H9 (cell line): ENCODE measurements around the gene KRT1. TPM values are rescaled to one million over a fixed set of nuclear protein-coding genes. Genes with fewer than 3 reads are reported as not detected.

Experiments
- DNase-seq: peaks from one replicate; pipeline ENCODE4 v3.0.0-alpha.2; 2017
- H2AFZ ChIP-seq: one replicate; pipeline ENCODE4 v1.6.1; 2013; ENCODE audit warnings: mild to moderate bottlenecking, low read length, control low read depth, moderate library complexity
- H2AK5ac ChIP-seq: 2 replicates; pipeline ENCODE4 v1.6.1; 2013; ENCODE audit warnings: low read length, control low read depth, mixed read lengths; ENCODE audit not compliant: insufficient read length
- H2BK120ac ChIP-seq: one replicate; pipeline ENCODE4 v1.6.1; 2013; ENCODE audit warnings: low read depth, mild to moderate bottlenecking, low read length, control low read depth, inconsistent platforms; ENCODE audit not compliant: poor library complexity, severe bottlenecking
- H2BK12ac ChIP-seq: 2 replicates; pipeline ENCODE4 v1.6.1; 2013; ENCODE audit warnings: low read length, control low read depth, mixed read lengths, low read depth; ENCODE audit not compliant: insufficient read length
- H2BK15ac ChIP-seq: 2 replicates; pipeline ENCODE4 v1.6.1; 2013; ENCODE audit warnings: low read depth, low read length, control low read depth
- H2BK20ac ChIP-seq: one replicate; pipeline ENCODE4 v1.6.1; 2013; ENCODE audit warnings: low read depth, mild to moderate bottlenecking, low read length, control low read depth, inconsistent platforms; ENCODE audit not compliant: poor library complexity, severe bottlenecking
- H2BK5ac ChIP-seq: 2 replicates; pipeline ENCODE4 v1.6.1; 2013; ENCODE audit warnings: low read length, control low read depth, mixed read lengths; ENCODE audit not compliant: insufficient read length
- H3K14ac ChIP-seq: 2 replicates; pipeline ENCODE4 v1.6.1; 2013; ENCODE audit warnings: low read length, control low read depth; ENCODE audit not compliant: insufficient read depth
- H3K18ac ChIP-seq: 2 replicates; pipeline ENCODE4 v1.6.1; 2013; ENCODE audit warnings: low read depth, mild to moderate bottlenecking, mixed read lengths, low read length, control low read depth; ENCODE audit not compliant: insufficient read length
- H3K23ac ChIP-seq: 2 replicates; pipeline ENCODE4 v1.6.1; 2013; ENCODE audit warnings: low read length, control low read depth, mixed read lengths, low read depth; ENCODE audit not compliant: insufficient read length
- H3K23me2 ChIP-seq: 2 replicates; pipeline ENCODE4 v1.6.1; 2013; ENCODE audit warnings: low read depth, mild to moderate bottlenecking, mixed read lengths, low read length, control low read depth; ENCODE audit not compliant: insufficient read length, poor library complexity, severe bottlenecking
- H3K27ac ChIP-seq: 2 replicates; pipeline ENCODE4 v1.5.1; 2013; ENCODE audit warnings: low read length, control low read depth, mixed read lengths, low read depth; ENCODE audit not compliant: insufficient read length
- H3K27me3 ChIP-seq: 2 replicates; pipeline ENCODE4 v1.6.1; 2013; ENCODE audit warnings: low read length, control low read depth, inconsistent platforms; ENCODE audit not compliant: insufficient read depth
- H3K4ac ChIP-seq: 2 replicates; pipeline ENCODE4 v1.6.1; 2013; ENCODE audit warnings: low read depth, mild to moderate bottlenecking, control low read depth, inconsistent platforms, low read length, moderate library complexity
- H3K4me1 ChIP-seq: 2 replicates; pipeline ENCODE4 v1.6.1; 2013; ENCODE audit warnings: low read length, control low read depth, inconsistent platforms; ENCODE audit not compliant: insufficient read depth
- H3K4me2 ChIP-seq: 2 replicates; pipeline ENCODE4 v1.6.1; 2013; ENCODE audit warnings: low read length, control low read depth, mixed read lengths; ENCODE audit not compliant: insufficient read length, insufficient read depth
- H3K56ac ChIP-seq: 2 replicates; pipeline ENCODE4 v1.6.1; 2013; ENCODE audit warnings: low read depth, mild to moderate bottlenecking, mixed read lengths, low read length, control low read depth; ENCODE audit not compliant: insufficient read length
- H3K79me1 ChIP-seq: 2 replicates; pipeline ENCODE4 v1.6.1; 2013; ENCODE audit warnings: low read depth, mild to moderate bottlenecking, moderate library complexity, low read length, control low read depth, inconsistent platforms; ENCODE audit not compliant: insufficient read depth, poor library complexity, severe bottlenecking
- H3K79me2 ChIP-seq: 2 replicates; pipeline ENCODE4 v1.6.1; 2013; ENCODE audit warnings: low read length, control low read depth, inconsistent platforms; ENCODE audit not compliant: insufficient read depth
- H3K9ac ChIP-seq: 2 replicates; pipeline ENCODE4 v1.6.1; 2013; ENCODE audit warnings: low read length, control low read depth, mixed read lengths; ENCODE audit not compliant: insufficient read length; ENCODE audit errors: extremely low read depth
- H3K9me3 ChIP-seq: one replicate; pipeline ENCODE4 v1.6.1; 2013; ENCODE audit warnings: low read depth, low read length, inconsistent platforms; ENCODE audit not compliant: control insufficient read depth
- H3T11ph ChIP-seq: one replicate; pipeline ENCODE4 v1.6.1; 2013; ENCODE audit warnings: mild to moderate bottlenecking, low read length, control low read depth, inconsistent platforms
- H4K20me1 ChIP-seq: one replicate; pipeline ENCODE4 v1.6.1; 2013; ENCODE audit not compliant: control insufficient read depth, insufficient read length, insufficient read depth
- H4K5ac ChIP-seq: 2 replicates; pipeline ENCODE4 v1.6.1; 2013; ENCODE audit warnings: low read depth, mild to moderate bottlenecking, mixed read lengths, low read length, control low read depth; ENCODE audit not compliant: insufficient read length
- H4K8ac ChIP-seq: replicated peaks from 2 replicates; pipeline ENCODE4 v1.6.1; 2013; ENCODE audit warnings: low read length, control low read depth, mixed read lengths, low read depth; ENCODE audit not compliant: insufficient read length
- H4K91ac ChIP-seq: 2 replicates; pipeline ENCODE4 v1.6.1; 2013; ENCODE audit warnings: low read depth, mild to moderate bottlenecking, moderate library complexity, mixed read lengths, low read length, control low read depth; ENCODE audit not compliant: insufficient read length
- H3K27ac Mint-ChIP-seq, 3 experiments: 2 replicates in 2 of 3; 3 replicates in 1 of 3; pipeline ENCODE4 v1.8.0; 2020 to 2021; ENCODE audit warnings: mixed read lengths in 3 of 3, mild to moderate bottlenecking in 1 of 3, moderate library complexity in 1 of 3
- H3K27me3 Mint-ChIP-seq: 2 replicates; pipeline ENCODE4 v1.8.0; 2021; ENCODE audit warnings: low read depth, mild to moderate bottlenecking, moderate library complexity, mixed read lengths
- H3K36me3 Mint-ChIP-seq, 3 experiments: 2 replicates in 2 of 3; 3 replicates in 1 of 3; pipeline ENCODE4 v1.8.0; 2020 to 2021; ENCODE audit warnings: low read depth in 3 of 3, mixed read lengths in 3 of 3; ENCODE audit not compliant: insufficient read depth in 1 of 3
- H3K4me1 Mint-ChIP-seq, 2 experiments: 2 replicates each; pipeline ENCODE4 v1.8.0; 2020; ENCODE audit warnings: mixed read lengths in 2 of 2
- H3K4me3 Mint-ChIP-seq, 2 experiments: 2 replicates in 1 of 2; 3 replicates in 1 of 2; pipeline ENCODE4 v1.8.0; 2020 to 2021; ENCODE audit warnings: mild to moderate bottlenecking in 2 of 2, mixed read lengths in 2 of 2, moderate library complexity in 1 of 2
- H3K9me3 Mint-ChIP-seq, 2 experiments: 2 replicates in 1 of 2; 3 replicates in 1 of 2; pipeline ENCODE4 v1.8.0; 2020; ENCODE audit warnings: mild to moderate bottlenecking in 2 of 2, mixed read lengths in 2 of 2, moderate library complexity in 1 of 2
- WGBS: extraction: QIAGEN DNeasy Blood & Tissue Kit; methylation state at CpG from one replicate; pipeline ENCODE4 v1.1.7; 2013; ENCODE audit warnings: missing lambda C conversion rate, low lambda C conversion rate, mixed read lengths; ENCODE audit not compliant: insufficient read length; ENCODE audit errors: extremely low coverage; 5-methylcytosine and 5-hydroxymethylcytosine counted together
- total RNA-seq: library from RNA; stranded (reverse); gene quantifications from 2 replicates; pipeline ENCODE4 v1.2.1, GENCODE V29; 2021
- TF ChIP-seq, protein P1 (sequence below): fragments of 200-600 bp; sonication (generic); conservative IDR thresholded peaks from 3 replicates; pipeline ENCODE4 v1.8.0; 2021; ENCODE audit warnings: antibody characterized with exemption, mild to moderate bottlenecking

The KRT1 gene
- total RNA-seq, 1 experiment from 2014 or later: not detected

GRCh38 chr12:52661668-52662067 is 18.5 kb downstream of the KRT1 start:
- H4K91ac ChIP-seq: no peak overlapping the region
- no peak overlapping the region for H3K4me2 ChIP-seq
- H2BK5ac ChIP-seq: no peak overlapping the region
- H4K5ac ChIP-seq: no peak overlapping the region
- no CpG with 5 or more reads among the region's 3 CpGs for WGBS
- H3K9me3 ChIP-seq: no peaks in the 10 kb centered on the region
- no peak overlapping the region for H3K18ac ChIP-seq
- H3T11ph ChIP-seq: no peak overlapping the region
- H3K79me2 ChIP-seq: no peaks in the 10 kb centered on the region
- no peak overlapping the region for H3K56ac ChIP-seq
- H3K23ac ChIP-seq: no peak overlapping the region
- no peak overlapping the region for H3K27ac ChIP-seq
- Mint-ChIP-seq H3K4me1 (peaks cover 0 to 2% of the 10 kb centered on the region in 2 experiments; a peak in 2 of 4 replicates), H3K9me3 (no peaks in the 10 kb centered on the region), H3K36me3 (no peaks in the 10 kb centered on the region), H3K27ac (no peak overlapping the region), H3K27me3 (peaks cover 22% of the 10 kb centered on the region), H3K4me3 (no peak overlapping the region)
- H2AK5ac ChIP-seq: no peak overlapping the region
- H2AFZ ChIP-seq: no peak overlapping the region
- H3K79me1 ChIP-seq: no peaks in the 10 kb centered on the region
- H4K8ac ChIP-seq: no peak overlapping the region
- H3K9ac ChIP-seq: no peak overlapping the region
- H3K27me3 ChIP-seq: no peaks in the 10 kb centered on the region
- H3K14ac ChIP-seq: no peak overlapping the region
- H3K4me1 ChIP-seq: no peaks in the 10 kb centered on the region
- H2BK20ac ChIP-seq: no peak overlapping the region
- no peak overlapping the region for H3K4ac ChIP-seq
- H2BK12ac ChIP-seq: no peak overlapping the region
- H3K23me2 ChIP-seq: no peaks in the 10 kb centered on the region
- TF ChIP-seq, protein P1, sequence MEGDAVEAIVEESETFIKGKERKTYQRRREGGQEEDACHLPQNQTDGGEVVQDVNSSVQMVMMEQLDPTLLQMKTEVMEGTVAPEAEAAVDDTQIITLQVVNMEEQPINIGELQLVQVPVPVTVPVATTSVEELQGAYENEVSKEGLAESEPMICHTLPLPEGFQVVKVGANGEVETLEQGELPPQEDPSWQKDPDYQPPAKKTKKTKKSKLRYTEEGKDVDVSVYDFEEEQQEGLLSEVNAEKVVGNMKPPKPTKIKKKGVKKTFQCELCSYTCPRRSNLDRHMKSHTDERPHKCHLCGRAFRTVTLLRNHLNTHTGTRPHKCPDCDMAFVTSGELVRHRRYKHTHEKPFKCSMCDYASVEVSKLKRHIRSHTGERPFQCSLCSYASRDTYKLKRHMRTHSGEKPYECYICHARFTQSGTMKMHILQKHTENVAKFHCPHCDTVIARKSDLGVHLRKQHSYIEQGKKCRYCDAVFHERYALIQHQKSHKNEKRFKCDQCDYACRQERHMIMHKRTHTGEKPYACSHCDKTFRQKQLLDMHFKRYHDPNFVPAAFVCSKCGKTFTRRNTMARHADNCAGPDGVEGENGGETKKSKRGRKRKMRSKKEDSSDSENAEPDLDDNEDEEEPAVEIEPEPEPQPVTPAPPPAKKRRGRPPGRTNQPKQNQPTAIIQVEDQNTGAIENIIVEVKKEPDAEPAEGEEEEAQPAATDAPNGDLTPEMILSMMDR: no peak
- H2BK15ac ChIP-seq: no peak overlapping the region
- H4K20me1 ChIP-seq: peaks cover 2% of the 10 kb centered on the region
- no peak for DNase-seq
- H2BK120ac ChIP-seq: no peak overlapping the region
